Hematopoietic multipotent progenitor cell treated with erythropoietin and hydrocortisone succinate and interleukin-3 and kit ligand, for 17 days (in vitro differentiated cells): ENCODE measurements around the gene PCGF5.
"Not testable (repeated sequence)": the region's sequence is repeated elsewhere in the genome, so short reads cannot be mapped to it uniquely, and the experiment has no call there.

Experiments used
- DNase-seq: peaks from one replicate; pipeline ENCODE4 v3.0.0-alpha.2; 2015; ENCODE audit warnings: low spot score

Gene PCGF5

GRCh38 chr10:91220194-91220953 lies at the start of gene PCGF5:
PCGF5 (plus strand) TSS chr10:91220663; CDS start chr10:91222872, 2,209 bp downstream.
- peak; percentile 95 for DNase-seq

GRCh38 chr10:91171485-91171884 lies 49.0 kb upstream of the PCGF5 start:
- DNase-seq, result no peak

GRCh38 chr10:91172348-91172747 lies 48.1 kb upstream of the PCGF5 start:
- DNase-seq, result no peak

- DNase-seq, result no peak
Measured at GRCh38 chr10:91185239-91185875, 35.1 kb upstream of the PCGF5 start.

DNA sequence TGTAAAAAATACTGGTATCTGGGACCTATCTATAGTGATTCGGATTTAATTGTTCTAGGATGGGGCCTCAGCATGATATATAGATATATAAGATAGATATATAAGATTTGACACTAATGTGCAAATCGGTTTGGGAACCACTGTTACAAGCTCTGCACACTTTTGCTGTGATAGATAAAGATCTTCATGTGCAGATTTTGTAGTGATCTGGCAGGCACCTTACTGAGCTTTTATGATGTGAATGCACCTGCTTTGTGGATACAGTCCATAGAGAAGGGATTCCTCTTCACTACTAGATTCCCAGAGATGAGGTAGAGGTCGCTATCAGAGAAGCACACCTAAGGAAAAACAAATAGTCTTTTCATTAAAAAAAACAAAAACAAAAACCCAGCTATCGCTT lies 33.3 kb upstream of the PCGF5 start:
- DNase-seq, result no peak

DNA sequence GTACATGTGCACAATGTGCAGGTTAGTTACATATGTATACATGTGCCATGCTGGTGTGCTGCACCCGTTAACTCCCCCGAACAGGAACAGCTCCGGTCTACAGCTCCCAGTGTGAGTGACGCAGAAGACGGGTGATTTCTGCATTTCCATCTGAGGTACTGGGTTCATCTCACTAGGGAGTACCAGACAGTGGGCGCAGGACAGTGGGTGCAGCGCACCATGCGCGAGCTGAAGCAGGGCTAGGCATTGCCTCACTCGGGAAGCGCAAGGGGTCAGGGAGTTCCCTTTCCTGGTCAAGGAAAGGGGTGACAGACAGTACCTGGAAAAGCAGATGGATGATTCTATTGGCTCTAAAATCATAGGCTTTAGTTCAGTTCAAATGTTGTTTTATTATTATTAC lies 32.5 kb upstream of the PCGF5 start:
- DNase-seq, result not testable (repeated sequence)

DNA sequence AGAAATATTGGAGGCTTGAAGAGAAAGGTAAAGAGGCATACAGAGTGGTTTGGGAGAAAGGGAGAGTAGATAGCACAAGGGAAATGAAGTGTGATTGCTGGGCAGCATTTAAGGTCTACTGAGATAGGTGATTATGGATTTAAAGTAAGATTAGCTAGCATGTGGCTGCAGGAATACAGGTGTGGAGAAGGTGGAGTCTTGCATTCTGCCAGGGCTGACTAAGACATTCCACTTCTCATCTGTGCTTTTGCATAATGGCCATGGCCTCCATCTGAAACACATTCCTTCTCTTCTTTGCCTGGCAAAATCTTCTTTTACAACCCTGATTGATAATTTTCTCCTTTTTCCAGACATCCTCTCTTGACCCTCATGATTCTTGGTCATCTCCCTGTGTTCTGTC lies 31.6 kb upstream of the PCGF5 start:
- DNase-seq, result no peak

DNA sequence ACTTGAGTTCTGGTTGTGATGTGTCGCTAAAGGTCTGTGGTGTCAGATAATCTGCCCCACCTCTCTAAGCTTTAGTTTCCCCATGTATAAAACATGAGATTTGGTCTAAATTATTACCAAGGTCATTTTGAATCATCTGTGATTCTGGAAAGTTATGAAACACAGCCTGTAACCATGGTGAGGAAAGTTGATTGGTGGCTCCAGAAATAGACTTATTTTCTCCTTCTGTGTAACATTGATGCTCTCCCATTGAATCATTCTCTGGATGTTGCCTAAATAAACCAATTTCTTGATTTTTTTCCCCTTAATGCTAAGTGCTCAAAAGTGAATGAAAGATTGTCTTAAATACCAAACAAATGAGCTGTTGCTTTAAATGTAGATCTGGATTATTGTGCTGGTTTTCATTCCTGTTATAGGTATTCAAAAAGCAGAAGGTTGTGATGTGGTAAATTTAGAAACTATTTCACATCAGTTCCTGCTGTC lies 30.0 kb upstream of the PCGF5 start:
- DNase-seq, result no peak

- no peak for DNase-seq
Measured at GRCh38 chr10:91190876-91191583, 29.4 kb upstream of the PCGF5 start.

DNA sequence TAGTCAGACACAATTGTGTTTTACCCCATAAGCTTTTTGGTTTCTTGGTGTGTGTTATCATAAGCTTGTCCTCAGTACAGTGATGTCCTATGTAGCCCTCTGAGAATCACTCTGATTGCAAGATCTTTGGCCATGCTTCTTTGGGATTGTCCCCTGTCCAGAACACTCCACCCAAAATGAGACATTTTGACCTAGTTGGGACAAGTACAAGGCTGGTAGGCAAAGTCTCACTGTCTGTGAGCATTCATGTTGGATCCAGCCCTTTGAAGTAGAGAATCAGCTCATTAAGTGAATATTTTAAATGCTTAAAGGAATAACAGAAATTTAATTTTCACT lies 28.9 kb upstream of the PCGF5 start:
- no peak for DNase-seq

GRCh38 chr10:91194497-91195179 lies 25.8 kb upstream of the PCGF5 start:
- DNase-seq, result no peak

DNA sequence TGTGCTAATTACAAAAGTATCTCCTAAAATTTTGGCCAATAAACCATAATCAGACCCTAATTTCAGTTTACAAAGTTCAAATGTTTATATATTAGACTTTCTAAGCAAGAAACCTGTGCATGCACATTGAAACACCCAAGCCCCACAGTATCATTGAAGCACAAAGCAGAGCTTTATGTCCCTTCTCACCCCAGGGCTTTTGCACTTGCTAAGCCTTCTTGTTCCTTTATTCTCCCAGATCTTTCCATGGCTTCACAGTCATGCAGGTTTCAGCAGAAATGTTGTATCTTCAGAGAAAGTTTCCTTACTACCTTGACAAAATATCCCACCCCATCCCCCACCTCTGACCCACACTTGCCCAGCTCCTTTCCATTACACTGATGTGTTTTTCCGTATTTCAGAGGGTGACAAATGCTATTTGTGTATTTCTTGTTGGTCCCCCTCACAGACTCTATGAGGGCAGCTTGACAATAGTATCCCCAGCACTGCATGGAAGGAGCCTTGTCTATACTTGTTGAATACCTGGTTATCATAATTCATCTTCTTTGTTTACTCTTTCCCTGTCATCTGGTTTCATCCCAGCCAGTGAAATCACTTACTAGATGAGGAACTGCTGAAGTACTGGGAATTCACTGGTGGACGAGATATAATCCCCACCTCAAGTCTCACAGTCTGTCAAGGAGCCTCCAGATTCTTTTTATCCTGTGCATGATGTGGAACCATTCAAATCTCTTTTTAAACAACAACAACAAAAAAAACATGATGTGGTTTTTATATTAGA lies 24.0 kb upstream of the PCGF5 start:
- DNase-seq, result no peak

DNA sequence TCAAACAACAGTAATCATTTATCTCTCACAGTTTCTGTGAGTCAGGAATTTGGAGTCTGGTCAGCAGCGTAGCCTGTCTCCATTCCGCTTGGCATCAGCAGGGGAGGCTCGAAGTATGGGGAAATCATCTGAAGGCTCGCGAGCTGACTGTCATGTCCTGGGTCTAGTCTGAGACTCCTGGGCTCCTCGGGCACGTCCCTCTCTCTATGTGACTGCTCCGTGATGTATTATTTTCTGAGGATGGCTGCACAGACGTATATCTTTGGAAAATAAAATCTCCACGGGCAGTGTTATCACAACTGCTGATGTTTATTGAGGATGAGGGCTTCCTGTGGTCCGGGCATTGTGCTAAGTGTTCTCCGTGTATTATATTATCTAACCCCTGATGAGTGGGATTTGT lies 23.3 kb upstream of the PCGF5 start:
- no peak for DNase-seq

- peak; percentile 34 for DNase-seq
Measured at GRCh38 chr10:91198781-91199180, 21.7 kb upstream of the PCGF5 start.

DNA sequence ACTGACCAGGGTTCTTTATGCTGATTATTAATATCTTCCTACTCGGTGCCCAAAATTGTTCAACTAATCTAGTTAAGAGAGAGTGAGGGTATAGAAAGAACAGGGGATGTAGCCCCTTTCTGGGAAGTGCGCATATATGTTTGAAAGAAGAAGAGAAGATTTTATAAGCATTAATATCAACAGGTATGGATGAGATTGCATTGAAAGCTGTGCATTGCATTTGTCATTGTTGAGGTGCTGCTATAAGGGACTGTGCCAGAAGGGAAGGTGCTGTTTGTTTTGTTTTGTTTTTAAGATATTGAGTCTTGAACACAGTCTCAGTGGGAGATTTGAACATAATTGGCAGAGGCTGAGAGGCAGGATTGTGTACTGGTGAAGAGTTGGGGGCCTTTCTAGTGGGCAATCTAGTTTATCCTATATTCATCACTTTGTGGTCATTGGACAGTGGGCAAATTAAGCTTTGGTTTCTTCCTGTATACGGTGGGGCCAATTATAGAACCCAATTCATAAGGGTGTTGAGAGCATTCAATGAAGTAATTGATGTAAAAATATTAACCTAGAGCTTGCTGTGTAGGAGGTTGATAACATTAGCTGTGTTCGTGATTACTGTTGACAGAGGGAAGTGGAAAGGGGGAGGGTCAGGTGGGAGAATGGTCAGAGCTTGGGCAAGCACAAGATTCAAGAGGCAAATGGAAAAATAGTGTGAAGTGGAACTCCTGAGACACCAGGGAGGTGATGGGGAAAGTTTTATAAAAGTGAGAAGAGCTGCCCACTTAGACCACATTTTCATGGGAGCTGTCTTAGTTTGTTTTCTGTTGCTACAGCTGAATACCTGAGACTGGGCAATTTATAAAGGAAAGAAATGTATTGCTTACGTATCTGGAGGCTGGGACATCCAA lies 19.9 kb upstream of the PCGF5 start:
- DNase-seq, result peak; percentile 29

- DNase-seq, result peak; percentile 66
Measured at GRCh38 chr10:91201213-91201996, 19.1 kb upstream of the PCGF5 start.

DNA sequence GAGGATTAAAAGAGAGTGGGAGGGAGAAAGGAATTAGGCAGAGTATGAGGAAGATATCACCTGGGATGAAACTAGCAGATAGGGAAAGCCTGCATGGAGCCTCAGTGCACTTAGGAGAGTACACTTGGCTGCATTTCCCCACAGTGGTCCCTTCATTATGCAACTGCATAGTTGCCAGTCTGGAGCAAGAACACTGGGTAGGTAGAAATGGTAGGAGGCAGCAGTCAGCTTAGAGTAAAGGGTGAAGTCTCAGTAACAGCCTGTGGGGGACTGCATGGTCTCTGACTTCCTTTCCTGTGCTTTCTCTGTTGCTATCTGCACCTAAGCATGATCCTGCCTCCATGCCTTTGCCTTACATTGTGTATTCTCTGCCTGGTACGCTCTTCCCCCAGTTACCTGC lies 14.0 kb upstream of the PCGF5 start:
- no peak for DNase-seq

DNA sequence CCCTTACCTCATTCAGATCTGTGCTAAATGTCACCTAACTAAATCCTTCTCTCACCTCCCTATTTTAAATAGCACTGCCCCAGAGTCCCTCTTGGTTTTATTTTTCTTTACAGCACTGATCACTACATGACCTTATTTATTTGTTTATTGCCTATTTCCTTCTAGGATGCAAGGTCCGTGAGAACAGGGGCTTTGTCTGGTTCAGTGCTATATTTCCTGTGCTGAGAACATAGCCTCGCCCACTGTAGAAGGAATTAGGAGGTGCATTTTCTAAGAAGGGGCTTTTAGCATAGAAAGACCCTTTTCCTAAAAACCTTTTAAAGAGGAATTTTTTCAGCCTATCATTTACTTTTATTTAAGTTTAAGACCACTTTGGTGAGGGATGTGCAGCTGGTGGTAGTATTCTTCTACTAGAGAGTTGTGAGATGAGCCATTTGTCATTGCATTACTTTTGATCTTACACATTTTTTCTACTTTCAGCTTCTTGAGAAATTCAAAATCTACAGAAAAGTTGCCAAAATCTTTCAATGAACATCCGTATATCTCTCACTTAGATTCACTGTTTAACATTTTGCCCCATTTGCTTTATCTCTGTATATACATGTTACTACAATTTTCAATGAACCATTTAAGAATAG lies 13.5 kb upstream of the PCGF5 start:
- DNase-seq, result no peak

- peak; percentile 44 for DNase-seq
Measured at GRCh38 chr10:91208642-91209041, 11.8 kb upstream of the PCGF5 start.
